ENCODE data around the gene PPP1R9A.

Gene PPP1R9A

DNA sequence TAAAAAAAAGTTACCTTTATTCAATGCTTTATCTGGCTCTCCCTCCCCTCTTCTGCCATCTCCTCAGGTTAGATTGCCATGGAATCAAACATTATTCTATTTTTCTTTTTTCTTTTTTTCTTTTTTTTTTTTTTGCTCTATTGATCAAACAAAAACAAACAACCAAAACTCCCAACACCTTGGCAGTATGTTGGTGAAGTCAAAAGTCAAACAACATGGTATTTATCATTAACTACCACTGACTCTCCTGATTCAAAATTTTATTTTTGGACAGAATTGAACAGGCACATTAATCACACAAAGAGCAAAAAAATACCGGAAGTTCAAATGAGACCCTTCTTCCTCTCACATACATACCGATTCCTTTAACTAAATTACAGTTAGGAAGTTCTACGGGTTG, 410.6 kb downstream of the PPP1R9A start:
- no peaks in the 10 kb centered on the region for H4K20me1 ChIP-seq (ENCODE audit: insufficient read depth, low read length)
- DNase-seq = no peak
- no peak overlapping the region for H3K27ac ChIP-seq (ENCODE audit: low read length)
- ATAC-seq (ENCODE audit: insufficient read depth, low read depth) = no peak
- H2AFZ ChIP-seq (ENCODE audit: low read depth, low read length) = no peak overlapping the region
- H3K79me2 ChIP-seq (ENCODE audit: insufficient read depth, low read length) = no peaks in the 10 kb centered on the region
- no peak overlapping the region for H3K4me3 ChIP-seq (ENCODE audit: low read depth in 1 of 2, low read length in 2 of 2)
- H3K4me2 ChIP-seq (ENCODE audit: insufficient read depth, low read length) = no peak overlapping the region
- no peaks in the 10 kb centered on the region for H3K27me3 ChIP-seq (ENCODE audit: insufficient read depth, low read length, poor library complexity)
- H3K36me3 ChIP-seq (ENCODE audit: insufficient read depth, low read length) = no peaks in the 10 kb centered on the region
- TF ChIP-seq, protein P1, sequence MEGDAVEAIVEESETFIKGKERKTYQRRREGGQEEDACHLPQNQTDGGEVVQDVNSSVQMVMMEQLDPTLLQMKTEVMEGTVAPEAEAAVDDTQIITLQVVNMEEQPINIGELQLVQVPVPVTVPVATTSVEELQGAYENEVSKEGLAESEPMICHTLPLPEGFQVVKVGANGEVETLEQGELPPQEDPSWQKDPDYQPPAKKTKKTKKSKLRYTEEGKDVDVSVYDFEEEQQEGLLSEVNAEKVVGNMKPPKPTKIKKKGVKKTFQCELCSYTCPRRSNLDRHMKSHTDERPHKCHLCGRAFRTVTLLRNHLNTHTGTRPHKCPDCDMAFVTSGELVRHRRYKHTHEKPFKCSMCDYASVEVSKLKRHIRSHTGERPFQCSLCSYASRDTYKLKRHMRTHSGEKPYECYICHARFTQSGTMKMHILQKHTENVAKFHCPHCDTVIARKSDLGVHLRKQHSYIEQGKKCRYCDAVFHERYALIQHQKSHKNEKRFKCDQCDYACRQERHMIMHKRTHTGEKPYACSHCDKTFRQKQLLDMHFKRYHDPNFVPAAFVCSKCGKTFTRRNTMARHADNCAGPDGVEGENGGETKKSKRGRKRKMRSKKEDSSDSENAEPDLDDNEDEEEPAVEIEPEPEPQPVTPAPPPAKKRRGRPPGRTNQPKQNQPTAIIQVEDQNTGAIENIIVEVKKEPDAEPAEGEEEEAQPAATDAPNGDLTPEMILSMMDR (IDR thresholded peaks at IDR 0.05; ENCODE audit: borderline replicate concordance, extremely low read depth, low read length, poor library complexity, severe bottlenecking) = no peak
- TF ChIP-seq EZH2 (IDR thresholded peaks at IDR 0.05; ENCODE audit: borderline replicate concordance, low read depth, low read length, severe bottlenecking) = no peak
- no peaks in the 10 kb centered on the region for H3K4me1 ChIP-seq (ENCODE audit: insufficient read depth, low read length)
- no peaks in the 10 kb centered on the region for H3K9me3 ChIP-seq (ENCODE audit: insufficient read depth, low read length, severe bottlenecking)
- H3K9ac ChIP-seq (ENCODE audit: low read depth, low read length) = no peak overlapping the region

DNA sequence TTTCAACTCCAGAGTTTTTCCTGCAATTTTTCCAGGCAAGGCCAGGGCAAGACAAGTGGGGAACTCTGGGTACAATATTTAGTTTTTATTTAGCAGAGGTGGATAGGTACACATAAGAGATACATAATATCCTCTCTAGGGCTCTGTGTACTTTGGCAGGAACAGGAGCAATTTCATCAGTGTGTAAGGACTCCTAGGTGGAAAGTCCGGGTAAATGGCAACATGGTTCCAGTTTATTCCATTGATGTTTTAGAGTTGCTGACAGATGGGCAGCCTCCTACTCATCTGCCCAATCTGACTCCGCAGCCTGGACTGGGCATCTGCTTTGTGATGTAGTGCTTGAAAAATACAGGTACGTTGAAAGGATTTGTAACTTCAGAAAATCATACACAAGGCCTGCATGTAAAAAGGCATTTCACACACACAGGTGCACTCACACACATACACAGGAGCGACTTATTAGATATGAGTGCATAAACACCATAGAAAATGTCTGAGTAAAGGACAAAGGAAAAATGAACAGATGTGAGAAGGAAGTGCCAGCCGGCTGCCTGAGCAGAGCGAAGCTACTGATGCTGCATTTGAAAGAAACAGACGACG, 411.2 kb downstream of the PPP1R9A start:
- H3K4me1 ChIP-seq (ENCODE audit: insufficient read depth, low read length) = no peaks in the 10 kb centered on the region

DNA sequence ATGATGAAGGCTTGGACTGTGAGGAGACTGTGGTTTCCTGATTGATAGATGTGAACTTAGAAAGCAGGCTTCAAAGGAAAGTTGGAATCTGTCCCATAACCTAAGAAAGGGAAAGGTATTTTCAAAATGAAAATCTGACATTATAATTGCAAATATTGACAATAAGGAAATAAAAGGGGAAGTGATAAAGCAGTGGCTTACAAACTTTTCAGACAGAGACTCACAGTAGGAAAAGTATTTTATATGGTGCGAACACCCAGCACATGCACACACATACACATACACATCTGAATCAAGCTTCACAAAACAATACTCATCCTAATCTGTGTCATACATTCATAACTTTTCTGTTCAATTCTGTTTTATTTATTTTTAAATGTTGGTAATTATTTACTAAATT, 412.2 kb downstream of the PPP1R9A start:
- Histone ChIP-seq H2AFZ (ENCODE audit: low read depth, low read length) (no peak overlapping the region), H3K4me1 (ENCODE audit: insufficient read depth, low read length) (no peaks in the 10 kb centered on the region), H3K79me2 (ENCODE audit: insufficient read depth, low read length) (no peaks in the 10 kb centered on the region), H3K4me2 (ENCODE audit: insufficient read depth, low read length) (no peak overlapping the region), H3K9ac (ENCODE audit: low read depth, low read length) (no peak overlapping the region), H4K20me1 (ENCODE audit: insufficient read depth, low read length) (no peaks in the 10 kb centered on the region), H3K27ac (ENCODE audit: low read length) (no peak overlapping the region), H3K9me3 (ENCODE audit: insufficient read depth, low read length, severe bottlenecking) (no peaks in the 10 kb centered on the region), H3K36me3 (ENCODE audit: insufficient read depth, low read length) (no peaks in the 10 kb centered on the region), H3K4me3 (ENCODE audit: low read depth in 1 of 2, low read length in 2 of 2) (no peak overlapping the region), H3K27me3 (ENCODE audit: insufficient read depth, low read length, poor library complexity) (no peaks in the 10 kb centered on the region)
- TF ChIP-seq, protein P1 (IDR thresholded peaks at IDR 0.05; ENCODE audit: borderline replicate concordance, extremely low read depth, low read length, poor library complexity, severe bottlenecking) = no peak
- TF ChIP-seq EZH2 (IDR thresholded peaks at IDR 0.05; ENCODE audit: borderline replicate concordance, low read depth, low read length, severe bottlenecking) = no peak
- DNase-seq = no peak
- ATAC-seq (ENCODE audit: insufficient read depth, low read depth) = no peak

More for the DNA sequence above, 411.2 kb downstream of the PPP1R9A start:
- TF ChIP-seq, protein P1 (IDR thresholded peaks at IDR 0.05; ENCODE audit: borderline replicate concordance, extremely low read depth, low read length, poor library complexity, severe bottlenecking) = no peak
- TF ChIP-seq EZH2 (IDR thresholded peaks at IDR 0.05; ENCODE audit: borderline replicate concordance, low read depth, low read length, severe bottlenecking) = no peak
- no peaks in the 10 kb centered on the region for H3K36me3 ChIP-seq (ENCODE audit: insufficient read depth, low read length)
- H3K79me2 ChIP-seq (ENCODE audit: insufficient read depth, low read length) = no peaks in the 10 kb centered on the region
- no peak overlapping the region for H2AFZ ChIP-seq (ENCODE audit: low read depth, low read length)
- H4K20me1 ChIP-seq (ENCODE audit: insufficient read depth, low read length) = no peaks in the 10 kb centered on the region
- H3K4me2 ChIP-seq (ENCODE audit: insufficient read depth, low read length) = no peak overlapping the region
- DNase-seq = no peak
- H3K9me3 ChIP-seq (ENCODE audit: insufficient read depth, low read length, severe bottlenecking) = no peaks in the 10 kb centered on the region
- H3K4me3 ChIP-seq (ENCODE audit: low read depth in 1 of 2, low read length in 2 of 2) = no peak overlapping the region
- H3K9ac ChIP-seq (ENCODE audit: low read depth, low read length) = no peak overlapping the region
- H3K27me3 ChIP-seq (ENCODE audit: insufficient read depth, low read length, poor library complexity) = no peaks in the 10 kb centered on the region
- no peak overlapping the region for H3K27ac ChIP-seq (ENCODE audit: low read length)
- ATAC-seq (ENCODE audit: insufficient read depth, low read depth) = no peak
